Liver (tissue), 9 donors: ENCODE measurements around the gene DIO1. TPM values are rescaled to one million over a fixed set of nuclear protein-coding genes. Genes with fewer than 3 reads are reported as not detected.
A peak's percentile ranks its signal among the peaks of the same experiment; 100 is the strongest.

ENCODE experiments used
- DNase-seq: peaks from one replicate; pipeline ENCODE4 v3.0.0-alpha.2; 2017; ENCODE audit warnings: low spot score
- H3K27ac ChIP-seq, 2 donors: one replicate each; pipeline ENCODE4 v1.7.0; 2013; ENCODE audit warnings: inconsistent platforms in 2 of 2, low read length in 2 of 2, control low read depth in 1 of 2, low read depth in 1 of 2, mild to moderate bottlenecking in 1 of 2
- H3K27me3 ChIP-seq, 4 donors: one replicate each; pipeline versions ENCODE4 v1.6.1 to v1.7.0; 2013; ENCODE audit warnings: low read length in 3 of 4, inconsistent platforms in 1 of 4, mild to moderate bottlenecking in 1 of 4, moderate library complexity in 1 of 4; ENCODE audit not compliant: control insufficient read depth in 4 of 4, insufficient read depth in 4 of 4
- H3K36me3 ChIP-seq, 4 donors: one replicate each; pipeline versions ENCODE4 v1.6.1 to v1.7.0; 2013; ENCODE audit warnings: low read length in 3 of 4, mild to moderate bottlenecking in 3 of 4, low read depth in 1 of 4, moderate library complexity in 1 of 4; ENCODE audit not compliant: control insufficient read depth in 4 of 4, insufficient read depth in 3 of 4
- H3K4me1 ChIP-seq, 4 donors: one replicate each; pipeline versions ENCODE4 v1.6.1 to v1.7.0; 2013; ENCODE audit warnings: low read length in 3 of 4, mild to moderate bottlenecking in 3 of 4, moderate library complexity in 1 of 4; ENCODE audit not compliant: control insufficient read depth in 4 of 4, insufficient read depth in 4 of 4
- H3K4me3 ChIP-seq, 3 donors: one replicate each; pipeline versions ENCODE4 v1.6.1 to v1.7.0; 2013; ENCODE audit warnings: low read length in 3 of 3, control low read depth in 1 of 3, low read depth in 1 of 3, mild to moderate bottlenecking in 1 of 3
- H3K9ac ChIP-seq, 2 donors: one replicate each; pipeline ENCODE4 v1.7.0; 2013; ENCODE audit warnings: low read length in 2 of 2, mild to moderate bottlenecking in 2 of 2, moderate library complexity in 2 of 2, control low read depth in 1 of 2, low read depth in 1 of 2
- H3K9me3 ChIP-seq, 4 donors: one replicate each; pipeline versions ENCODE4 v1.6.1 to v1.7.0; 2013; ENCODE audit warnings: low read length in 3 of 4; ENCODE audit not compliant: control insufficient read depth in 4 of 4
- EGR1 ChIP-seq, 2 donors: IDR thresholded peaks; 2 replicates each; pipeline ENCODE4 v1.6.1; 2016 to 2018; ENCODE audit warnings: antibody characterized with exemption in 2 of 2, low read depth in 2 of 2
- FOXA1 ChIP-seq: IDR thresholded peaks from 2 replicates; pipeline ENCODE4 v1.6.1; 2016; ENCODE audit warnings: antibody characterized with exemption
- GABPA ChIP-seq, 2 donors: IDR thresholded peaks in 1 of 2; conservative IDR thresholded peaks in 1 of 2; 2 replicates each; pipeline ENCODE4 v1.6.1; 2016; ENCODE audit warnings: antibody characterized with exemption in 2 of 2, mild to moderate bottlenecking in 1 of 2, moderate library complexity in 1 of 2
- HNF4A ChIP-seq, 2 donors: conservative IDR thresholded peaks; 2 replicates each; pipeline ENCODE4 v1.6.1; 2016; ENCODE audit warnings: antibody characterized with exemption in 2 of 2, mild to moderate bottlenecking in 2 of 2
- JUND ChIP-seq, 2 donors: IDR thresholded peaks; 2 replicates each; pipeline ENCODE4 v1.6.1; 2016; ENCODE audit warnings: antibody characterized with exemption in 2 of 2
- NR2F2 ChIP-seq: IDR thresholded peaks from 2 replicates; pipeline ENCODE4 v1.6.1; 2016; ENCODE audit warnings: antibody characterized with exemption
- RAD21 ChIP-seq, 2 donors: IDR thresholded peaks; 2 replicates each; pipeline ENCODE4 v1.6.1; 2016; ENCODE audit warnings: antibody characterized with exemption in 2 of 2, mild to moderate bottlenecking in 2 of 2
- RXRA ChIP-seq, 2 donors: IDR thresholded peaks; 2 replicates each; pipeline ENCODE4 v1.6.1; 2017 to 2018; ENCODE audit warnings: antibody characterized with exemption in 2 of 2, mild to moderate bottlenecking in 1 of 2
- SP1 ChIP-seq: IDR thresholded peaks from 2 replicates; pipeline ENCODE4 v1.6.1; 2018; ENCODE audit warnings: antibody characterized with exemption, mild to moderate bottlenecking
- TAF1 ChIP-seq: conservative IDR thresholded peaks from 2 replicates; pipeline ENCODE4 v1.6.1; 2016; ENCODE audit warnings: antibody characterized with exemption, mild to moderate bottlenecking
- YY1 ChIP-seq: IDR thresholded peaks from 2 replicates; pipeline ENCODE4 v1.6.1; 2016; ENCODE audit warnings: antibody characterized with exemption, mild to moderate bottlenecking
- WGBS: extraction: QIAGEN DNeasy Blood & Tissue Kit; methylation state at CpG from one replicate; pipeline ENCODE4 v1.1.7; 2013; 5-methylcytosine and 5-hydroxymethylcytosine counted together
- polyA plus RNA-seq, 2 donors: library from polyadenylated mRNA; stranded (reverse) in 1 of 2; unstranded in 1 of 2; fragments of 200-250 nt in 1 of 2; fragments of >200 nt in 1 of 2; fragmentation: Nextera tagmentation in 1 of 2; extraction: Ambion mirVana in 1 of 2; gene quantifications; one replicate each; pipeline versions ENCODE4 v1.2.1 to v1.2.3, GENCODE V29; 2013 to 2015
- total RNA-seq, 2 donors: library from RNA; depleted of rRNA; stranded (reverse); fragments of >200 nt; gene quantifications; one replicate each; pipeline ENCODE4 v1.2.3, GENCODE V29; 2014
- TF ChIP-seq, protein P1 (sequence below): fragments of 150-350 bp; IDR thresholded peaks from 2 replicates; pipeline ENCODE4 v1.5.1; 2017; ENCODE audit warnings: improper control_type of control experiment, low read depth, low read length; ENCODE audit not compliant: missing input control
- TF ChIP-seq, protein P2 (sequence below): IDR thresholded peaks from 2 replicates; pipeline ENCODE4 v1.6.1; 2016; ENCODE audit warnings: antibody characterized with exemption
- TF ChIP-seq, protein P3 (sequence below): IDR thresholded peaks from 2 replicates; pipeline ENCODE4 v1.6.1; 2016; ENCODE audit warnings: antibody characterized with exemption, mild to moderate bottlenecking
- TF ChIP-seq, protein P4 (sequence below): IDR thresholded peaks from 2 replicates; pipeline ENCODE4 v1.6.1; 2016; ENCODE audit warnings: antibody characterized with exemption
- donor health status: healthy.
- donor health status: healthy.
- donor health status: healthy.
- donor health status: healthy.
- donor health status: healthy.

DIO1 gene
- total and polyA plus RNA-seq, 4 donors, result 23.9 to 176 (median 95.6) TPM

DNA sequence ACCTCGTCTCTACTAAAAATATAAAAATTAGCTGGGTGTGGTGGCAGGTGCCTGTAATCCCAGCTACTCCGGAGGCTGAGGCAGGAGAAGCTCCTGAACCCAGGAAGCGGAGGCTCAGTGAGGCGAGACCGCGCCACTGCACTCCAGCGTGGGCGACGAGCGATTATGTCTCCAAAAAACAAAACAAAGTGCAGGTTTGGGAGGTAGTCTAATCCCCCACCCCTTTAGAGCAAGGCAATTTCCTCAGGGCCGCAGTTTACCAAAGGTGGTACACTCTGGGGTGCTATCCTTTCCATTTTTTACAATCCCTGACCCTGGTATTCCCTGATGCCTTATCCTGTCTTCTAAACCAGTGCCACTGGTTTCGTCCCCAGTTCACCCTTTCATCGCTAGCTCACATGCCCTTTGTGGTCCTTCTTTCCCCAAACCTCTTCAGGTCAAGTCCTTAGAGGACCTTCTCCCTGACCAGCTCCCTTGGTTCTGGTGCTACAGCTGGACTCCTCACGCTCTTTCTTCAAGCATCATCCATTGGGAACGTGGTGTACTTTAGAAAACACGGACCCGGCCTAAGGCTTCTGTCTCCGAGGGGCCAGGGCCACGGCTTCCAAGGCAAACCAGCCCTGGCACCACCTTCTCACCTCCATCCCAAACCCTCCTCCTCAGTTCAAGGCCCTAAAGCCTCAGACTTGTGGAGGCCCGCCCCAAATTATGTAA lies 50.6 kb downstream of the DIO1 start (continued):
- TF ChIP-seq, protein P1, sequence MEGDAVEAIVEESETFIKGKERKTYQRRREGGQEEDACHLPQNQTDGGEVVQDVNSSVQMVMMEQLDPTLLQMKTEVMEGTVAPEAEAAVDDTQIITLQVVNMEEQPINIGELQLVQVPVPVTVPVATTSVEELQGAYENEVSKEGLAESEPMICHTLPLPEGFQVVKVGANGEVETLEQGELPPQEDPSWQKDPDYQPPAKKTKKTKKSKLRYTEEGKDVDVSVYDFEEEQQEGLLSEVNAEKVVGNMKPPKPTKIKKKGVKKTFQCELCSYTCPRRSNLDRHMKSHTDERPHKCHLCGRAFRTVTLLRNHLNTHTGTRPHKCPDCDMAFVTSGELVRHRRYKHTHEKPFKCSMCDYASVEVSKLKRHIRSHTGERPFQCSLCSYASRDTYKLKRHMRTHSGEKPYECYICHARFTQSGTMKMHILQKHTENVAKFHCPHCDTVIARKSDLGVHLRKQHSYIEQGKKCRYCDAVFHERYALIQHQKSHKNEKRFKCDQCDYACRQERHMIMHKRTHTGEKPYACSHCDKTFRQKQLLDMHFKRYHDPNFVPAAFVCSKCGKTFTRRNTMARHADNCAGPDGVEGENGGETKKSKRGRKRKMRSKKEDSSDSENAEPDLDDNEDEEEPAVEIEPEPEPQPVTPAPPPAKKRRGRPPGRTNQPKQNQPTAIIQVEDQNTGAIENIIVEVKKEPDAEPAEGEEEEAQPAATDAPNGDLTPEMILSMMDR, result no peak

DNA sequence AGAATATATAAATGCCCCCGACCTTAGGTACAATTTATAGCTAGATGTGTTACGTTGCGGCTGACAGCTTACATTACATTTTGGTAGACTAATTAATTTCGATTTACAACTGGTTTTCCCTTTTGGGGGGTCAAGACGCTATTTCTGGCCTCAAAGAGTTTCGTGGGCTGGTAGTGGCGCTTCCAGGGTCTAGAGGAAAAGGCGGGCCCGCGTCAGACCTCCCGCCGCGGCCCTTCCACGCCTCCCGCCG lies 51.1 kb downstream of the DIO1 start:
- DNase-seq, result no peak
- Histone ChIP-seq H3K36me3 (no peaks in the 10 kb centered on the region), H3K27ac (peak overlapping the region; percentile 85 to 90), H3K4me1 (peaks cover 2 to 21% (median 17%) of the 10 kb centered on the region in 4 donors), H3K27me3 (no peaks in the 10 kb centered on the region), H3K9me3 (no peaks in the 10 kb centered on the region), H3K9ac (peak overlapping the region; percentile 35 to 89), H3K4me3 (peak overlapping the region; percentile 82 to 98 (median 96))
- under 1% methylated on average over 16 of the region's 16 CpGs for WGBS
- TF ChIP-seq, protein P1, result no peak
- TF ChIP-seq HNF4A (conservative IDR thresholded peaks at IDR 0.05) (no peak), JUND (IDR thresholded peaks at IDR 0.05) (no peak), GABPA (IDR thresholded peaks at IDR 0.05 in 1 of 2, conservative IDR thresholded peaks at IDR 0.05 in 1 of 2) (no peak), NR2F2 (no peak), YY1 (no peak), TAF1 (no peak), RAD21 (IDR thresholded peaks at IDR 0.05) (no peak), FOXA1 (no peak), EGR1 (IDR thresholded peaks at IDR 0.05; ENCODE audit: low read depth in 2 of 2) (no peak), SP1 (no peak), RXRA (IDR thresholded peaks at IDR 0.05) (no peak)
- TF ChIP-seq, protein P2, sequence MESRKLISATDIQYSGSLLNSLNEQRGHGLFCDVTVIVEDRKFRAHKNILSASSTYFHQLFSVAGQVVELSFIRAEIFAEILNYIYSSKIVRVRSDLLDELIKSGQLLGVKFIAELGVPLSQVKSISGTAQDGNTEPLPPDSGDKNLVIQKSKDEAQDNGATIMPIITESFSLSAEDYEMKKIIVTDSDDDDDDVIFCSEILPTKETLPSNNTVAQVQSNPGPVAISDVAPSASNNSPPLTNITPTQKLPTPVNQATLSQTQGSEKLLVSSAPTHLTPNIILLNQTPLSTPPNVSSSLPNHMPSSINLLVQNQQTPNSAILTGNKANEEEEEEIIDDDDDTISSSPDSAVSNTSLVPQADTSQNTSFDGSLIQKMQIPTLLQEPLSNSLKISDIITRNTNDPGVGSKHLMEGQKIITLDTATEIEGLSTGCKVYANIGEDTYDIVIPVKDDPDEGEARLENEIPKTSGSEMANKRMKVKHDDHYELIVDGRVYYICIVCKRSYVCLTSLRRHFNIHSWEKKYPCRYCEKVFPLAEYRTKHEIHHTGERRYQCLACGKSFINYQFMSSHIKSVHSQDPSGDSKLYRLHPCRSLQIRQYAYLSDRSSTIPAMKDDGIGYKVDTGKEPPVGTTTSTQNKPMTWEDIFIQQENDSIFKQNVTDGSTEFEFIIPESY, result no peak
- TF ChIP-seq, protein P3, sequence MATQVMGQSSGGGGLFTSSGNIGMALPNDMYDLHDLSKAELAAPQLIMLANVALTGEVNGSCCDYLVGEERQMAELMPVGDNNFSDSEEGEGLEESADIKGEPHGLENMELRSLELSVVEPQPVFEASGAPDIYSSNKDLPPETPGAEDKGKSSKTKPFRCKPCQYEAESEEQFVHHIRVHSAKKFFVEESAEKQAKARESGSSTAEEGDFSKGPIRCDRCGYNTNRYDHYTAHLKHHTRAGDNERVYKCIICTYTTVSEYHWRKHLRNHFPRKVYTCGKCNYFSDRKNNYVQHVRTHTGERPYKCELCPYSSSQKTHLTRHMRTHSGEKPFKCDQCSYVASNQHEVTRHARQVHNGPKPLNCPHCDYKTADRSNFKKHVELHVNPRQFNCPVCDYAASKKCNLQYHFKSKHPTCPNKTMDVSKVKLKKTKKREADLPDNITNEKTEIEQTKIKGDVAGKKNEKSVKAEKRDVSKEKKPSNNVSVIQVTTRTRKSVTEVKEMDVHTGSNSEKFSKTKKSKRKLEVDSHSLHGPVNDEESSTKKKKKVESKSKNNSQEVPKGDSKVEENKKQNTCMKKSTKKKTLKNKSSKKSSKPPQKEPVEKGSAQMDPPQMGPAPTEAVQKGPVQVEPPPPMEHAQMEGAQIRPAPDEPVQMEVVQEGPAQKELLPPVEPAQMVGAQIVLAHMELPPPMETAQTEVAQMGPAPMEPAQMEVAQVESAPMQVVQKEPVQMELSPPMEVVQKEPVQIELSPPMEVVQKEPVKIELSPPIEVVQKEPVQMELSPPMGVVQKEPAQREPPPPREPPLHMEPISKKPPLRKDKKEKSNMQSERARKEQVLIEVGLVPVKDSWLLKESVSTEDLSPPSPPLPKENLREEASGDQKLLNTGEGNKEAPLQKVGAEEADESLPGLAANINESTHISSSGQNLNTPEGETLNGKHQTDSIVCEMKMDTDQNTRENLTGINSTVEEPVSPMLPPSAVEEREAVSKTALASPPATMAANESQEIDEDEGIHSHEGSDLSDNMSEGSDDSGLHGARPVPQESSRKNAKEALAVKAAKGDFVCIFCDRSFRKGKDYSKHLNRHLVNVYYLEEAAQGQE, result no peak
- TF ChIP-seq, protein P4, sequence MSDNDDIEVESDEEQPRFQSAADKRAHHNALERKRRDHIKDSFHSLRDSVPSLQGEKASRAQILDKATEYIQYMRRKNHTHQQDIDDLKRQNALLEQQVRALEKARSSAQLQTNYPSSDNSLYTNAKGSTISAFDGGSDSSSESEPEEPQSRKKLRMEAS, result no peak
